Measurements from ENCODE around the gene LRP2BP.

DNA sequence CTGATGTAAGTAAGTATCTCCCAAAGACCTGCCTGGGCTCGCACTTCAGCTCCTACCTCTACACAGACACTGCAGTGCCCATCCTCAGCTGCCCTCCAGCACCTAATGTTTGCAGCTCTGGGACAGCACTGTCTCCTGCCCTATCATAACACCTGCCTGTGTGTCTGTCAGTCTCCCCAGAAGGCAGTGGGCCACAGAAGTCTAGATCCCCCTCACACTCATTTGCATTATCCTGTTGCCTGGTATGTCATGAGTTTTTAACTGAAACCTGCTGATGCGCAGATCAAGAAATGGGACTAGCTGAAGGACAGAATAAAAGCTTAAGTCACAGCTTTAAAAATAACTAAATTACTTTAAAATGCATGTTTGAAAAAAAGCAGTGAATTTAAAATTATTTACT is 43.0 kb downstream of the LRP2BP start:
- TF ChIP-seq, protein P1, sequence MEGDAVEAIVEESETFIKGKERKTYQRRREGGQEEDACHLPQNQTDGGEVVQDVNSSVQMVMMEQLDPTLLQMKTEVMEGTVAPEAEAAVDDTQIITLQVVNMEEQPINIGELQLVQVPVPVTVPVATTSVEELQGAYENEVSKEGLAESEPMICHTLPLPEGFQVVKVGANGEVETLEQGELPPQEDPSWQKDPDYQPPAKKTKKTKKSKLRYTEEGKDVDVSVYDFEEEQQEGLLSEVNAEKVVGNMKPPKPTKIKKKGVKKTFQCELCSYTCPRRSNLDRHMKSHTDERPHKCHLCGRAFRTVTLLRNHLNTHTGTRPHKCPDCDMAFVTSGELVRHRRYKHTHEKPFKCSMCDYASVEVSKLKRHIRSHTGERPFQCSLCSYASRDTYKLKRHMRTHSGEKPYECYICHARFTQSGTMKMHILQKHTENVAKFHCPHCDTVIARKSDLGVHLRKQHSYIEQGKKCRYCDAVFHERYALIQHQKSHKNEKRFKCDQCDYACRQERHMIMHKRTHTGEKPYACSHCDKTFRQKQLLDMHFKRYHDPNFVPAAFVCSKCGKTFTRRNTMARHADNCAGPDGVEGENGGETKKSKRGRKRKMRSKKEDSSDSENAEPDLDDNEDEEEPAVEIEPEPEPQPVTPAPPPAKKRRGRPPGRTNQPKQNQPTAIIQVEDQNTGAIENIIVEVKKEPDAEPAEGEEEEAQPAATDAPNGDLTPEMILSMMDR (IDR thresholded peaks at IDR 0.05), result no peak
- TF ChIP-seq EP300 (IDR thresholded peaks at IDR 0.05) (no peak), POLR2A (IDR thresholded peaks at IDR 0.05) (no peak)
